IPS DF 6.9 (cell line): ENCODE measurements around the gene CAMK1D.

Experiments
- DNase-seq: peaks from one replicate; pipeline ENCODE4 v3.0.0-alpha.2; 2013; ENCODE audit warnings: low read depth, low spot score
- H3K27ac ChIP-seq: one replicate; pipeline ENCODE4 v1.5.1; 2013; ENCODE audit warnings: low read length, control low read depth
- H3K27me3 ChIP-seq: 2 replicates; pipeline ENCODE4 v1.6.1; 2013; ENCODE audit warnings: mild to moderate bottlenecking, low read length; ENCODE audit not compliant: control insufficient read depth, insufficient read depth
- H3K36me3 ChIP-seq: 2 replicates; pipeline ENCODE4 v1.6.1; 2013; ENCODE audit warnings: low read length; ENCODE audit not compliant: control insufficient read depth, insufficient read depth
- H3K4me1 ChIP-seq: 2 replicates; pipeline ENCODE4 v1.6.1; 2013; ENCODE audit warnings: low read length; ENCODE audit not compliant: control insufficient read depth, insufficient read depth
- H3K4me3 ChIP-seq: 2 replicates; pipeline ENCODE4 v1.5.1; 2013; ENCODE audit warnings: mild to moderate bottlenecking, low read length
- H3K9me3 ChIP-seq: 2 replicates; pipeline ENCODE4 v1.6.1; 2013; ENCODE audit warnings: low read length, inconsistent platforms; ENCODE audit not compliant: control insufficient read depth, insufficient read depth
- WGBS: extraction: QIAGEN DNeasy Blood & Tissue Kit; methylation state at CpG from one replicate; pipeline ENCODE4 v1.1.7; 2013; ENCODE audit warnings: mixed read lengths, missing lambda C conversion rate; ENCODE audit not compliant: insufficient read length, insufficient coverage; 5-methylcytosine and 5-hydroxymethylcytosine counted together

The CAMK1D gene

DNA sequence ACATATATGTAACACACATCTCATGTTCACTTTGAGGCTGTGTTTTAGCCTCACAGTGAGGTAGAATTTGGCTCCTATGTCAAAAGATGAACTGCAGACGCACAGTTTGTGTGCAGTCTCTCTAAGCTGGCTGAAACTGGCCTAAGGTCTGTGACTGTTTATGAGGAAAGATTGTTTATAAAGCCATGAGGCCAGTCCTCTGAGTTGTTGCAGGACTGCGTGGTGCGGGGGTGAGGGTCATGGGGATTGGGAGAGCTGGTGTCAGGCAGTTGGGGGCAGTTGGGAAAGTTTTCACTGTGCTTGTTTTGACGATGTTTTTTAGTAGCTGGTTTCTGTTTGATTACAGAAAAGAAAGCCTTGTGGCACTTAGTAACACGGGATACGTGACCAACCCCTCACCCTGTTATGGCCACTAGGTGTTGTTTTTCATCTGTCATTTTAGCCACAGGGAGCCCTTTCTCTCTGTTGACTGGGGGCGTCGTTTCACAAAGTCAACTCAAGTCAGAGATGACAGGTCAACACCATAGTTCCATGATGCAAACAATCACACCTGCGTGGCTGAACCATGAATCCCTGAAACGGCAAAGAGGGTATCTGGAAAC is 341.3 kb downstream of the CAMK1D start:
- Histone ChIP-seq H3K27ac (no peak overlapping the region), H3K36me3 (no peaks in the 10 kb centered on the region), H3K4me1 (no peaks in the 10 kb centered on the region), H3K9me3 (no peaks in the 10 kb centered on the region), H3K27me3 (no peaks in the 10 kb centered on the region), H3K4me3 (no peak overlapping the region)
- WGBS: no CpG with 5 or more reads among the region's 10 CpGs
- no peak for DNase-seq

DNA sequence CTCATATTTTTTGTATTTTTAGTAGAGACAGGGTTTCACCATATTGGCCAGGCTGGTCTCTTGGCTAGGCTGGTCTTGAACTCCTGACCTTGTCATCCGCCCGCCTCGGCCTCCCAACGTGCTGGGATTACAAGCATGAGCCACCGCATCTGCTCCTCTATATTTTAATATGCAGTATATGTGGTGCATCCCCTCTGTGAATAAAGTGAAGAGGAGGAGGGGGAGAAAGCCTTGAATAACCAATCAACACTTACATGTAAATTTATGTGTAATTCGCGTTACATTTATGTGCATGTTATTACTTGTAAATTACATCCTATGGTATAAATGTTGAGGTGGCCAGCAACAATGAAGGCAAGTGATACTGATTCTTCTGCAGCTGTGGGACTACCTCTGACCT is 342.2 kb downstream of the CAMK1D start:
- no peak overlapping the region for H3K4me3 ChIP-seq
- H3K4me1 ChIP-seq: no peaks in the 10 kb centered on the region
- DNase-seq: no peak
- no peak overlapping the region for H3K27ac ChIP-seq
- no peaks in the 10 kb centered on the region for H3K27me3 ChIP-seq
- H3K9me3 ChIP-seq: no peaks in the 10 kb centered on the region
- no CpG with 5 or more reads among the region's 7 CpGs for WGBS
- no peaks in the 10 kb centered on the region for H3K36me3 ChIP-seq

DNA sequence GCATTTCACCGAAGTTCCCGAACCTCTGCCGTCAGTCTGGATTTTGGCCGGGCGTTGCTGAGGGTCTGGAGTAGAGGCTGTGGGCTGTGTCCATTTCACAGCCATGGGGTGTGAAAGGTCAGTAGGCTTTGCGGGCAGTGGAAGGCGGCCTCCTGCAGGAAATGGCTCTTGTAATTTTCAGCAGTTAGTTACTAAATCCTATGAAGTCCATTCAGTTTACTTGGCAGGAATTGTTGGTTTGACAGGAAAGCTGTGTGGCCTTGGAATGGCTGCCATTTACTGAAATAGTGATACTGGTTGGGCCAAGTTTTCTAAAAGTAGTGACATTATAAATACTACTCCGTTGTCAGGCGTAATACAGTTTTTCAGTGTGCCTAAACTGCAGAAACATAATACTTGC is 348.4 kb downstream of the CAMK1D start:
- no peak overlapping the region for H3K27ac ChIP-seq
- no peak for DNase-seq
- H3K27me3 ChIP-seq: no peaks in the 10 kb centered on the region
- WGBS: no CpG with 5 or more reads among the region's 9 CpGs
- H3K36me3 ChIP-seq: no peaks in the 10 kb centered on the region
- no peak overlapping the region for H3K4me3 ChIP-seq
- no peaks in the 10 kb centered on the region for H3K9me3 ChIP-seq
- H3K4me1 ChIP-seq: no peaks in the 10 kb centered on the region

DNA sequence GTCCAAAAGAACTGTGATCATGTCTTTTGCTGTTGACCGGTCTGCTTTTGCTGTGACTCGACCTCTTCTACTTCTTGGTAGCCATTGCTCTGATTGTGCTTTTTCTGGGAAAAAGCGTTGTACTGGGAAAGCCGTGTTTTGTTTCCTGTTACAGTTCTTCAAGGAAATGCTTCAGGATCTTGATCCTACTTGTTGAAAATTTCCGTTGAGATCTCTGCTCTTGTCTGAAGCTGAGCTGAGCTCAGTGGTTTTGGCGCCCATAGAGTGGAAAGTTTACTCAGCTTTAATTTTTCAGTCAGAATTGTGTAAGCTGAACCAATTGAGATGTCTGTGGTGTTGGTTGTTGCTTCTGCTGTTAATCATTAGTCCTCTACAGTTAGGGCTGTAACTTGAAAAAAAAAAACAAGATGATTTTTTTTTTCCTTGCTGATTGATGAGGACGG is 349.9 kb downstream of the CAMK1D start:
- Histone ChIP-seq H3K4me3 (no peak overlapping the region), H3K27ac (no peak overlapping the region), H3K36me3 (no peaks in the 10 kb centered on the region), H3K4me1 (no peaks in the 10 kb centered on the region), H3K27me3 (no peaks in the 10 kb centered on the region), H3K9me3 (no peaks in the 10 kb centered on the region)
- no CpG with 5 or more reads among the region's 7 CpGs for WGBS
- no peak for DNase-seq

DNA sequence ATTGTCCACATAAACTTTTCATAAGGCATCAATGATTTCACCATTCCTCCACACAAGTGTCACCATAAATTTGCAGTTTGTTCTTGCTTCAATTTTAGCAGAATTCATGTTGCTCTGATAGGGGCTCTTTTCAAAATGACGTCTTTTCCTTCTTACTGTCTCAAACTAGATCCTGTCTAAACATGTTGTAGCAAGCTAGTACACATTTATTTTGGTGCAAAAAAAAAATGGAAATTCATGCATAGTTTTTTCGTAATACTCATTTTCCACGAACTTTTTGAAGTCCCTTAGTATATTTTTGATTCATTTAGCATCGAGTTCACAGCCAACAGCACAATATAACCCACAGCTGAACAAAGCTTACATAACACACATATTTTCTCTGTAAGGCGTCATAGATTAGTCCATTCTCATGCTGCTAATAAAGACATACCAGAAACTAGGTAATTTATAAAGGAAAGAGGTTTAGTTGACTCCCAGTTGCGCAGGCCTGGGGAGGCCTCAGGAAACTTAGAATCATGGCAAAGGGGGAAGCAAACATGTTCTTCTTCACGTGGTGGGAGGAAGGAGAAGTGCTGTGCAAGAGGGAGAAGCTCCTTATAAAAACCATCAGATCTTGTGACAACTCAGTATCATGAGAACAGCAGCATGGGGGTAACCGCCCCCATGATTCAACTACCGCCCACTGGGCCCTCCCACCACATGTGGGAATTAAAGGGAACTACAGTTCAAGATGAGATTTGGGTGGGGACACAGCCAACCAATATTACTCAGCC is 350.6 kb downstream of the CAMK1D start:
- no peaks in the 10 kb centered on the region for H3K4me1 ChIP-seq
- DNase-seq: no peak
- H3K27ac ChIP-seq: no peak overlapping the region
- H3K4me3 ChIP-seq: no peak overlapping the region
- no peaks in the 10 kb centered on the region for H3K27me3 ChIP-seq
- no CpG with 5 or more reads among the region's 9 CpGs for WGBS
- H3K9me3 ChIP-seq: no peaks in the 10 kb centered on the region
- no peaks in the 10 kb centered on the region for H3K36me3 ChIP-seq

DNA sequence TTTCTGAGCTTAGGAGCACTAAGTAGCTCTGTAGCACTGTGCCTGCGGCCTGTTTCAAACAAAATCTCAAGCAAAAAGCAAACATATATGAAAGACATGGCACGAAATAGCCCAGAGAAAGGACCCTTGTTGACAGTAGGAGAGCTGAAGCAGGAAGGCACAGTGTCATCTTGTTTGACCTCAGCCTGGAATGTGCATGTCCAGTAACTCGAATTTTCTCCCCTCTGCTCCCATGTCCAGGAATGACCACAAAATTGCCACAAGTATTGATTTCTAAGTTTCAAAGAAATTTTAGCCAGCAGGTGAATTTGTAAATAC is 351.2 kb downstream of the CAMK1D start:
- H3K4me3 ChIP-seq: no peak overlapping the region
- WGBS: no CpG with 5 or more reads among the region's 3 CpGs
- no peak overlapping the region for H3K27ac ChIP-seq
- H3K27me3 ChIP-seq: no peaks in the 10 kb centered on the region
- H3K9me3 ChIP-seq: no peaks in the 10 kb centered on the region
- no peaks in the 10 kb centered on the region for H3K4me1 ChIP-seq
- no peaks in the 10 kb centered on the region for H3K36me3 ChIP-seq
- DNase-seq: no peak

DNA sequence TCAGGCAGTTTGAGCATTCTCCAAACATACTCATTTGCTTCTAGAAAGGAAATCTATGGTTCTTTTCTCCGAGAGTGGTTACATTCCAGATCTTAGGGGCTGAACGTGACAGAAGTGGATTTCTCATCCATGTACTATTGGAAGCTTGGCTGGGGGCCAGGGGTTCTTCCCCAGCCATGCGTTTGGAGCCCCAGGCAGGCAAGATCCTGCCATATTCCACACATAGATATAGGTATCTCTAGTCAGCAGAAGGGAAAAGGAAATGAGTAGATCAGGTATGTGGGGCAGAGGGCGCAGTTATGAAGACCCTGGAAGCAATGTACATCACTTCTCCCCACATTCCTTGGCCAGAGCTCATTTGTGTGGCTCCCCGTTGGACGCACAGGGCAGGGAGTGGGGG is 352.3 kb downstream of the CAMK1D start:
- no peaks in the 10 kb centered on the region for H3K4me1 ChIP-seq
- H3K36me3 ChIP-seq: no peaks in the 10 kb centered on the region
- H3K4me3 ChIP-seq: no peak overlapping the region
- WGBS: no CpG with 5 or more reads among the region's 6 CpGs
- no peaks in the 10 kb centered on the region for H3K9me3 ChIP-seq
- no peak for DNase-seq
- H3K27me3 ChIP-seq: no peaks in the 10 kb centered on the region
- H3K27ac ChIP-seq: no peak overlapping the region

DNA sequence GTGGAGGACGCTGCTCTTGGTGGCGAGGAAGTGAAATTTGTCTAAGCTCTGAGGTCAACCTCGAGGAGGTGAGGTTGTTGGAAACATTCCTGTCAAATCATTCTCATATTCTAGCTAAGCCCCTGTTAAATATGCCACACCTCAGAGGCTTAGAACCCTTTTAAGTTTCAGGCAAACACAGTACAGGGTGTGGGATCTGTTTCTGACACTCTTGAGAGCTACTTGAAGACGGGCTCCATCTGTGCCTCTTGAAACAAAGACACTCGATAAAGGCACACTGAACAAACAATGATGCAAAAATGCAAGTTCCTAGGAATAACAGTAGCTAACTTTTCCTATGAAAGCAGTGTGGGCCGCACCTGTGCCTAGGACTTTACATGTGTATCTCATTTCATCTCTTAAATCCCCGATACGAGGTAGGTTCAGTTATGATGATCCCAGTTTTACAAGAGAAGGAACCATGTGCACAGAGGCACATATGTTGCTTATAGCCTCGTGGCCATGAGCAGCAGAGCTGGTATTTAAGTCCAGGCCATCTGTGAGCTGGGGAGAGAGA is 352.9 kb downstream of the CAMK1D start:
- no CpG with 5 or more reads among the region's 9 CpGs for WGBS
- Histone ChIP-seq H3K4me1 (no peaks in the 10 kb centered on the region; the same call in 1 of the 2 replicates), H3K9me3 (no peaks in the 10 kb centered on the region), H3K36me3 (no peaks in the 10 kb centered on the region), H3K27me3 (no peaks in the 10 kb centered on the region), H3K27ac (no peak overlapping the region), H3K4me3 (no peak overlapping the region)
- no peak for DNase-seq

DNA sequence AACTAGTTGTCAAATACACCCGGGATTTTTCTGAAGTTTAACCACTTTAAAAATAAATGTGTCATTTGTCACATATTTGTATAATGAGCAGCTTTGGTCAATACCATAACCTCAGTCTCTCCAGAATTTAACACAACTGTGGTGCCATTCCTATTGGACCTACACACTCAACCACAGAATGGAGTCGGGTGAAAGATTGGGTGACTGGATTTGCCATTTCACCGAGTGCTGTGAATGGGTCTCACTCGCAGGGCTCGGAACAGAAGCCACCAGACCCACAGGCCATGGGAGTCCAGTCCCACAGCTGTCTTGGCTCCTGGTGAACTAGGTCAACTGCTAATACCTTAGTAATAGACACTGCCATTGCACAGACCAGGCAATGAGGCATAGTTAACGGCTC is 353.8 kb downstream of the CAMK1D start:
- H3K4me1 ChIP-seq: no peaks in the 10 kb centered on the region; the same call in 1 of the 2 replicates
- no peak overlapping the region for H3K4me3 ChIP-seq
- H3K27ac ChIP-seq: no peak overlapping the region
- no peak for DNase-seq
- no CpG with 5 or more reads among the region's 6 CpGs for WGBS
- H3K9me3 ChIP-seq: no peaks in the 10 kb centered on the region
- H3K36me3 ChIP-seq: no peaks in the 10 kb centered on the region
- H3K27me3 ChIP-seq: no peaks in the 10 kb centered on the region; the same call in 1 of the 2 replicates

DNA sequence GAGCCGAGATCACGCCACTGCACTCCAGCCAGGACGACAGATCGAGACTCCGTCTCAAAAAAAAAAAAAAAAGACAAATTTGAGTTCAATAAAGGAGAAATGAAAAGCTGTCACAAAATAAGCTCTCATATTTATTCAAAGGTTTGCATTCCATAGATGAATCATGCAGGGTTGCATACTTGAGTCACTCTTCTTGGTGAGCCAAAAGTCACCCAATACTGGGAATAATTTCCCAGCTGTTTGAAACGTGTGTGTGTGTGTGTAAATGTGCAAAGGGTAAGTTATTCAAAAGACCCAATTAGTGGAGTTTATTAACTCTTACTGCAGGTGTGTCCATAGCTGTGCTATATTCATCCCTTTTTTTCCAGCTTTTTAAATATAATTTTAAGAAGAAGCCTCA is 354.5 kb downstream of the CAMK1D start:
- DNase-seq: no peak

More for the DNA sequence above, 354.5 kb downstream of the CAMK1D start:
- no peak overlapping the region for H3K4me3 ChIP-seq
- H3K27me3 ChIP-seq: no peaks in the 10 kb centered on the region; the same call in 1 of the 2 replicates
- H3K4me1 ChIP-seq: no peaks in the 10 kb centered on the region; the same call in 1 of the 2 replicates
- no CpG with 5 or more reads among the region's 6 CpGs for WGBS
- H3K36me3 ChIP-seq: no peaks in the 10 kb centered on the region
- H3K27ac ChIP-seq: no peak overlapping the region
- H3K9me3 ChIP-seq: no peaks in the 10 kb centered on the region
